GM19023 (cell line): ENCODE results near the gene MRPS10.
"Not testable (repeated sequence)": the region's sequence is repeated elsewhere in the genome, so short reads cannot be mapped to it uniquely, and the experiment has no call there.

Experiments used
- ATAC-seq: cut with Tn5 transposase; IDR thresholded peaks from one replicate; pipeline ENCODE4 v1.9.1; 2021; ENCODE audit warnings: mild to moderate bottlenecking, moderate library complexity; ENCODE audit not compliant: unreplicated experiment

The MRPS10 gene

DNA sequence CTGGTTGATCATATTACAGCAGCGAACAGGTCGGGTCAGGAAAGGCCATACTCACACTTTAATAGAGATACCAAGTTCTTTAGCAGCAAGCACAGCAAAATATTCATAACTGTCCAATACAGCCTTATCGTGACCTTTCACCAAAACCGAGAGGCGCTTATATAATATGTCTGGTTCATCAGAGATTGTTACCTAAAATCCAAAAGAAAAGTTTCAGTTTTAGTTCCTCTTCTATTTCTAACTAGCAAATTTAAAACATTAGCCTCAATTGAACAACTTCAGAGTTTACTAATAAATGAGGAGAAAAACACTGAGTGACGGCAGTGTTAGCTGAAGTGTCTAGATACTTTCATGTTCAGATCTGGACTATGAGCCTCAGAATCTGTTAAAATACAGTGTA is 5.9 kb downstream of the MRPS10 start:
- ATAC-seq: no peak

DNA sequence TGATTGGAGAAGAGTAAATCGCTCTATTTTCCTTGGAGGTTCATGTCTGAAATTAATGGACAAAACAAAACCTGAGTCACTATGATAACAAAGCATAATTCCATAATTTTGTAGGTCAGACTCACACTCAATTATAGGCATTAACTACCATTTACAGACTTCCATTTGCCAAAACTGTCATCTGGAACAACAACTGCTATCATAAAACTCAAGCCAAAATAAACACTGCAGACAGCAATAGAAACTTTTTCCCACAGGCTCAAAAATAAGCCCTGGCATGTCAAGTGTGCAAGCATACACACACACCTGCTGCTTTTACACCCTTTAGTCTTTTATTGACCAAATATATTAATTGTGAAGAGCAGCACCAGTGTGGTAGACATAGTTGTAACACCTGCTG is 7.1 kb downstream of the MRPS10 start:
- ATAC-seq: no peak

DNA sequence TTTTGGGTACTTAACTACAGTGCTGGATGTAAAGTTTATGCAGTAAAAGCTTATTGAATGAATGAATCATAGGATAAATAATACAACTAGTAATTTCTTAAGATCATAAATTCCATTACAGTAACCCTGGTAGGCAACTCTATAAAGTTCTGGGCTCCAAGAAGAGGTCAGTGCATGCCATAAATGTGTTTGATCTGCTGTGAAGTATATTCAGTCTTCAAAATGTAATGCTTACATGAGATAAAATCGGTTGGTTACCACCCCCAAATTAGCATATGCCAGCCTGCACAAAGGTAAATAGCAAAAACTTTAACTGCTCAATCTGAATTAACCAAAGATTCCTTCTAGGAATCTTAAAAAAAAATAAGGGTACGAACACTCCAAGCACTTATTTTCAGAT is 10.1 kb downstream of the MRPS10 start:
- ATAC-seq: not testable (repeated sequence)

DNA sequence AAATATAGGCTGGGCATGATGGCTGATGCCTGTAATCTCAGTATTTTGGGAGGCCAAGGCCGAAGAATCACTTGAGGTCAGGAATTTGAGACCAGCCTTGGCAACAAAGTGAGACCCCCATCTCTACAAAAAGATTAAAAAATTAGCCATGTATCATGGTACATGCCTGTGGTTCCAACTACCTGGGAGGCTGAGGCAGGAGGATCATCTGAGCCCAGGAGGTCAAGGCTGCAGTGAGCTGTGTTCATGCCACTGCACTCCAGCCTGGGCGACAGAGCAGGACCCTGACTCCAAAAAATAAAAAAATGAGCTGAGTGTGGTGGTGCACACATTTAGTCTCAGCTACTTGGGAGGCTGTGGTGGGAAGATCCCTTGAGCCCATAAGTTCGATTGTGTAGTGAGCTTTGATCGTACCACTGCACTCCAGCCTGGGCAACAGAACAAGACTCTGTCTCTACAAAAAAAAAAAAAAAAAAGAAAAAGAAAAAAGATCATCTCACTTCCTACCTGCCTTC is 12.8 kb downstream of the MRPS10 start:
- no peak for ATAC-seq

DNA sequence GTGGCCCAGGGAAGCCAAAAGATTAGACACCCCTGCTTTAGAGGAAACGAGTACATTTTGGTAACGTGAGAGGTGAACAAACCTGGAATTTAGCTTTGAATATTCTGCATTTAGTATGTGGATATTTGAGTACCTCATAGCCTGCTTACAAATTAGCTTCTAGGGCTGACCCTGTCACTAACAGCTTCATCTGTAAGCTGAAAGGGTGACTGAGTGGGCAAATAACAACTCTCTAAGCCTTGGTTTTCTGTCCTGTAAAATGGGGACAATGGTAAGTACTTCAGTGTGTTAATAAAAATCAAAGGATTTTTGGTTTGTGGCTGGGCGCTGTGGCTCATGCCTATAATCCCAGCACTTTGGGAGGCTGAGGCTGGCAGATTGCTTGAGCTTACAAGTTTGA is 14.5 kb downstream of the MRPS10 start:
- no peak for ATAC-seq

DNA sequence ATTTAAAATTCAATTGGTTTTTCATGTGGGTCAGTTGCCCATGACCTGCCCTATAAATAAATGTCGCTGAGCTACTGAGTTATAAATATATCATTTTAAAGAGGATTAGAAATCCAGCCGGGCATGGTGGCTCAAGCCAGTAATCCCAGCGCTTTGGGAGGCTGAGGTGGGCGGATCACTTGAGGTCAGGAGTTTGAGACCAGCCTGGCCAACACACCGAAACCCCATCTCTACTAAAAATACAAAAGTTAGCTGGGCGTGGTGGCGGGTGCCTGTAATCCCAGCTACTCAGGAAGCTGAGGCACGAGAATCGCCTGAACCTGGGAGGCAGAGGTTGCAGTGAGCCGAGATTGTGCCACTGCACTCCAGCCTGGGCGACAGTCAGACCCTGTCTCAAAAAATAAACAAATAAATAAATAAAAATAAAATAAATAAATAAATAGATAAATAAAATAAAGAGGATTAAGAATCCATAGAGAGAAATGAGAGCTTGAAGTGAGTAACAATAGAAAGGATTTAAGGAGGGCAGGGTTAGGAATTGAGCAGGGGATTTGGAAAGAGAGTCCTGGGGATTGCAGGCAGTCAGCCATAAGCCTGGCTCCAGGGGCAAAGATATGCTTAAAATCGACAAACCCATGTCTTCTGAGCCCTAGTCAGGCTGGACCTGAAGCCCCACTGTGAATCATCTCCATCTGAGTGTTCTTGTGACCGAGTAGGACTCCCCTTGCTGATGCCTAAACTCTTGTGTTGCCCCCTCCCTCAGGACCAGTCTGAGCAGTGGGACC is 15.3 kb downstream of the MRPS10 start:
- not testable (repeated sequence) for ATAC-seq

DNA sequence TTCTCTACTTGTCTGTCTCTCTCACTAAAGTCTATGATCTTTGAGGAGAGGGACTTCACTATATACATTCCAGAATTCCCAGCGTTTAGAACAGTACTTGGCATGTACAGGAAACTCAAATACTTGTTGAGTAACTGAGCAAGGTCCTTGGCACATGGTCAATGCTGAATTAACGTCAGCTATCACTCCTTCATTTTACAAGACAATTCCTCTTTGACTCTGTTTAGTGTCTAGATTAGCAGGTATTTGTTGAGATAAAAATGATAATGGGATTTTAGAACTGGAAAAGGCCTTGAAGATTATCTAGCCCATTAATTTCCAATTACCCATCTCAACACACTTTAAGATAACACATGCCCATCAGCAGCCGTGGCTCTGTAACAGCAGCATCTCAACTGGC is 16.3 kb downstream of the MRPS10 start:
- no peak for ATAC-seq

DNA sequence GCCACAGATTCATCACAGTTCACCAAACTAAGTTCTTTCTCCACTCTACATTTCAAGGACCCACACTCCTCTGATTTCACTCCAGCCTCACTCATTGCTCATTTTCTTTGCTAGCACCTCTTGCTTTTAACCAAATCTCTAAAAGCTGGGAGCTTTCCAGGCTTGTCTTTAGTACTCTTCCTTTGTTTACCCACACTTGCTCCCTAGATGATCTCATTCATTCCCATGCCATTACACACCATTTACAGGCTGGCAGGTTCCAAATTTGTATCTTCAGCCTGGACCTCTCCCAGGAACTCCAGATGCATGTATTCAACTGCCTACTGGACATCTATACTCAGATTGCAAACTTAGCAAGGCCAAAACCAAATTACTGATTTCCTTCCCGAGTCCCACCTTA is 17.6 kb downstream of the MRPS10 start:
- no peak for ATAC-seq

DNA sequence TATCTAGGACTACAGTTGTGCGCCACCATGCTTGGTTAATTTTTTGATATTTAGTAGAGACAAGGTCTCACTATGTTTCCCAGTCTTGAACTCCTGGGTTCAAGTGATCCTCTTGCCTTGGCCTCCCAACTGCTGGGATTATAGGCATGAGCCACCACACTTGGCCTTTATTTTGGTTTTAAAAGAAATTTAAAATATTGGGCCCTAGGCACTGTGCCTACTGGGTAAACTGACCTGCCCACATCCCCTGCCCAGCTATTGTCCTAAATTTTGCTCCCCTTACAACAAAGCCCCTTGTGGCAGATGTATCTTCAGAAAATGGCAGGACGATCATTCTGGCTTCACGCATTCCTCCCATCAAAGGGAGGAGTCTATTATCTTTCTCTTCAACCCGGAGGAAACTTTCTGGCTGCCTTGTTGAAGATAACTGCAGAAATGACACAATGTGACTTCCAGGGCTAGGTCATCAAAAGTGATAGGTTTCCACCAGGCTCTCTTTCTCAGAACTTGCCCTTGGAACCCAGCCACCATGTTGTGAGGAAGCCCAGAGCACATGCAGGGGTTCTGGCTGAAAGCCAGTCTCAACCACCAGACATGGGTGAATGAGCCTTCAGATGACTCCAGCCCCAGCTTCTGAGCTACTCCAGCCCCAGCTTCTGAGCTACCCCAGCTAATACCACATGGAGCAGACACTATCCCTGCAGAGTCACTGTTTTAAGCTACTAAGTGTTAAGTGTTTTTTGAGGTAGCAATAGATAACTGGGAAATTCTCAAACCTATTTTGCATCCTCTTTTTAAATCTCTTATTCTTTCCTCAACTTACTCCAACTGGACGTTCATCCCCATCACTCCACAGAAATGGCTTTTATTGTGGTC is 18.3 kb downstream of the MRPS10 start:
- ATAC-seq: no peak

DNA sequence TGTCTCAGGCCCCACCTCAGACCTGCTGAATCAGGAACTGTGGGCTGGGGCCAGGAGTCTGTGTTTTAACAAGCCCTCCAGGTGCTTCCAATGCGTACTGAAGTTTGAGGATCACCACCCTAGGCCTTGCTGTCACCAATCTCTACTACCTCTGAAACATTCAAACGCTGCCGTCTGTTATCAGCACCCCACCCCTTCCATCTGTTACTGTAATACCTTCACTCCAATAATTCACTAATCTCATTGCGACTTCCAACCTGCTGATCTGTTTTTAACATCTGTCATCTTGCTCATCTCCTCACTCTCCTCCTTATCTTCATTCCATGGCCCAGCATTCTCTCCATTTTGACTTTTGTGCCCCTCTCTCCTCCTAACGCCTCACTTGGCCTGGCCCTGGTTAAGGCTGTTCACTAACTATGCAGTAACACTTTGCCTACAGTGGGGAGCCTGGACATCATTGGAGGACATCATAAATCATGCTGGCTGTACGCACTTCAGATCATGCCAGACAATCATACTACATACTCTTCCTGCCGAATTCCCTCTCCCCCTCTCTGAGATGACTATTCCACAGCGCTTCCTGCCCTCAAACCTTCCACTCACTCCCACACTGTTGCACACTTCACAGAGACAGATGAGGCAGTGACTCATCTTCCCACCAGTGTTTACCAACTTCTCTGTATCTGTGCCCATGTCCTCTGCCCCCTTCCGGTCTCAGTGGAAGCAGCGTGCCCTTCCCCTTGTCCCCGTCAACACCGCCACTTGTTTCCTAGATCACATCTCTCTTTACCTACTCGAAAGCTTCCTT is 19.9 kb downstream of the MRPS10 start:
- no peak for ATAC-seq

DNA sequence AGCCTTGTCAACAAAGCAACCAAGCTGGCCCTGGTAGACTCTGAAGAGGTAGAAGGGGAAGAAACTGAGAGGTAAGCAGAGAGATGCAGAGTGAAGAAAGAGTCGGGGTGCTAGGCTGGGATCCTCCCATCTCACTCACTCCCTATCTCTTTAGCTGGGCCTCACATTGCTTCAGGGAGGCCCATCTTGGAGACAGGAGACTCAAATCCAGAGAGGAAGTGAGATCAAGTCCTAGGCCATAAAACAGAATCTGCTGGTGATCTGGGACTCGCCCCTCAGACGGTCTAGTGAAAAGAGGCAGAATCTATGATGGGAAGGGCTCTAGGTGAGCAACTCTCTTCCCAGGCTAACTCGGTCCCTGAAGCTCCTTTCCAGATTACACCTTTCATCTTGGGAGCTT is 22.2 kb downstream of the MRPS10 start:
- ATAC-seq: no peak

DNA sequence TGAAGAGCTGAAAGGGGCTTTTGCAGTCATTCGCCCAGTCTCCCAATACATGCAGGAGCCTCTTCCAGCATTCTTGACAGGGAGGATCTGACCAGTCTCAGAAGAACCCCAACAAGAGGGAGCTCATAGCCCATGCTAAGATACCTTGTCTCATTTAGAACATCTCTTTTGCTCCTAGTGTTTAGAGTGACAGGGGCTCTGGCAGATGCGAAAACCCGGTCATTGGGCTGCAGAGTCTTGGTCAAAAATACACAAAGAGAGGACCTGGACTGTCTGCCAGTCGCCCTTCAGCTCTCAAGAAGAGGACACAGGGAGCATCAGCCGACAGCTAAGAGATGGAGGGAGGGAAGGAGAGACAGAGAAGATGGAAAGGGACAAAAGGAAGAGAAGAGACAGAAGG is 23.6 kb downstream of the MRPS10 start:
- ATAC-seq: no peak

DNA sequence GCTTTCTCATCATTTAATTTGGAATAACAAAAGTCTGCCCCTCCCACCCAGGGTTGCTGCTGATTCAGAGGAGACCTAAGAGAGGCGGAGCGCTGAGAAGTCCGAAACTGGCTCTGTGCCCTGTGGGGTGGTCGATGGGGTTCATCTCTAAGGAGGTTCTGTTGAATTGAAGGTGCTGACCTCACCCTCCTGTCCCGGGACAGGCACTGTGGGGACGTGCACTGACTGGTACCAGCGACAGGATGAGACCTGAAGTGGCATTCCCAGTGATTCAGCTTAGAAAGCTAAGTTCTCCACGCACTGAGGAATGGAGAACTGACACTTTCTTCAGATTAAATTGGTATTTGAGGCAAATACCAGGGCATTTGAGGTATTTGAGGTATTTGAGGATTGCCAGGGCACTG is 24.2 kb downstream of the MRPS10 start:
- ATAC-seq: no peak

DNA sequence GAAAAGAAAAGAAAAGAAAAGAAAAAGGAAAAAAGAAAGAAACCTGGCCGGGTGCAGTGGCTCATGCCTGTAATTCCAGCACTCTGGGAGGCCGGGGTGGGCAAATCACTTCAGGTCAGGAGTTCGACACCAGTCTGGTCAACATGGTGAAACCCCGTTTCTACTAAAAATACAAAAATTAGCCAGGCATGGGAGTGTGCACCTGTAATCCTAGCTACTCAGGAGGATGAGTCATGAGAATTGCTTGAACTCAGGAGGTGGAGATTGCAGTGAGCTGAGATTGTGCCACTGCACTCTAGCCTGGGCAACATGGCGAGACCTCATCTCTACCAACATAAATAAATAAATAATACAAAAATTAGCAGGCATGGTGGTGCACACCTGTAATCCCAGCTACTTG is 25.3 kb downstream of the MRPS10 start:
- ATAC-seq: not testable (repeated sequence)

DNA sequence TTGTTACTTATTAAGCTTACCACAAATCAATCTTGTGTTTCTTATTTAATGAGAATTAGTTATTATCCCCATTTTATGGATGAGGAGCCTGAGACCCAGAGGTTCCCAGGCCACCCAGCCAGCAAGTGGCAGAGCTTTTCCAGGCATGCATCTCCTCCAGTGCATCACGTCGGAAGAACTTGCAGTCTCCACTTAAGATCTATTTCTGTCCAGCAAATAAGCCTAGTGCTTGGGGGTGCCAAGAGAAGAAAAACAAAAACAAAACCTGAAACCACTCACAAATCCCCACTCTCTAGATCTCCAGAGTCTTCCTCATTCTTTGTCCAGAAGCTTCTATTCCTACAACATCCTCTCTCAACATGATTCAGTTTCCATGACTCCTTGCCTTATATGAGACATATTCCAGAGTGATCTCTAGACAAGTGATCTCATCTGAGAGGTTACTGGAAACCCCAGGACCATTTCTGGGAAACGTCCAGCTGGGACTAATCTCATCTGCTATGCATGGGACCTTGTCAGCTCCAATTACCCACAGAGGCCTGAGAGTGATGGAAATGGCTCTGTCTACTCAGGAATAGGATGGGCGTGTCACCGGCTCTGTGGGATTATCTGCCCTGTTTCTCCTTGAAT is 27.0 kb downstream of the MRPS10 start:
- ATAC-seq: no peak

DNA sequence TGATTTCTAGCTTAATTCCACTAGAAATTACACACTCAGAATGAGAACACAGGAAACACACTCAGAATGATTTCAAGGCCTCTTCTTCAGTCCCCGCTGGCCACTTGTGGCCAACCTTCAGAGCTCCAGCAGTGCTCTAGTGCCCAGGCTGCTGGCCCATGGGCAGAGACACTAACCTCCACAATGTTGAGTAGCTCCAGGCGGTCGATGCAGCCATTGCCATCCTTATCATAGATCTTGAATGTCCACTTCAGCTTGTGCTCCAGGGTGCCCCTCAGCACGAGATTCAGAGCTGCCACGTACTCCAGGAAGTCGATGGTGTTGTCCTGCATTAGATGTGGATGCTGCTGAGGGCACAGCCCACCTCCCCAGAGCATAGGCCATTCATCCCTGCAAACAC is 29.3 kb downstream of the MRPS10 start:
- no peak for ATAC-seq

DNA sequence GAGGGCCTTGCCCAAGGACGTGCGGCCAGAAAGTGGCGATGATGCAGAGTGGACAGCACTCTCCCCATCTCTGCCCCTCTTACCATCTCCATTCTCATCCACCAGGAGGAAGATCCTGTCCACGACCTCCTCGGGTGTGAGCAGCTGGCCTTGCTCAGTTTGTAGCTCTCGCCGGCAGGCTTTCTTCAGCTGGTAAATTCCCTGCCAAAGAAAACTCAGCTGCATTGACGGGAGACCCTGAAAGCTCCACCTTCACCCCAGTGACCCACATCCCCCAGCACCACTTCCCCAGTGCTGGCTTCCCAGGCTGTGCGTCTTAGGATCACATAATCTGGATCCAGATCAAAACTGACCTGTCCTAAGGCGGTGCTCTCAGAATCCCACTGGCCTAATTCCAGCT is 32.1 kb downstream of the MRPS10 start:
- ATAC-seq: no peak

DNA sequence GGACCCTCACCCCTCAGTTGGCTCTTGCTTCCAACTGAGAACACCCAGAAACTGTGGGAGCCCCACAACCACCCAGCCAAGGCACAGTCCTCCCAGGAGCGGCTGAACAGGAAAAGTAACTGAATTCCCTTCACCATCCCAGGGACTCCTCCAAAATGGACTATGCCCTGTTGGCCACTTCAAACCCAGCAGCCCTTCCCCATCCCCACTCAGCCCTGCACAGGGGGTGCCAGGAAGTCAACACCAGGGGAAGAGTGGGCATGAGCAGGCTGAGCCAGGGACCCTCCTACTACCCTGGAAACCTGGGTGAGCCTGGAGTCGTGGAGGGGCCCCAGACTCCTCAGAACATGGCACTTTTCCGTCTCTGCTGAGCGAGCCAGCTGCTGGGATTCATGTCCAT is 33.2 kb downstream of the MRPS10 start:
- no peak for ATAC-seq

DNA sequence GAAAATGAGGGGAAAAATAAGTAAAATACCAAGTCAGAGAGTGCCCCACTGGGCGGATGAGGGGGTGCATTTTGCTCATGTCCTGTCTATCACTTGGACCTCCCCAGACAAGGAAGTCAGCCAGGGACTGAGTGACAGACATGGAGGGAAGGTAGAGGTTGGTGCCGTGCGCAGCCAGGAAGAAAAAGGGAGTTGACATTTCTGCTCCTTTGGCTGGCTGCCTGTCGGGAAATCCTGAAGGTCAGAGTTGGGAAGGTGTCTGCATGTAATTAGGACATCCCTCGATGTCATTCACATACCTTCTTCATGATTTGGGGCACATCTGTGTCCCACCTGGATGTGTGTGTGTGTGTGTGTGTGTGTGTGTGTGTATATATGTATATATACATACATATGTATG is 35.6 kb downstream of the MRPS10 start:
- no peak for ATAC-seq

DNA sequence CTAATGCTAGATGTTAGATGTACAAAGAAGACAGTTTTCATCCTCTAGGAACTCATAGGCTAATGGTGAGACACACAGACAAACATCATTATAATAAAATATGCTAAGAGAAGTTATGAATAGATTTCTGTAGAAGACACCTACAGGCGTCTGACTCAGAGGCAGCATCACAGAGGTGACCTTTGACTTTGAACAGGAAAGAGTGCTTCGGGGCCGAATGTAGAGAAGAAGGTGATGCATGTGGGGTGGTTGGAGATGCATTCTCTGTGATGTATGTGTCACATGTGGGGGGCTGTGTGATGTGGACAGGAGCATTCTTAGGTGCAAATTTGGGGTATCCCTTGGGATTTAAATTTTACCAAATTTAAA is 37.7 kb downstream of the MRPS10 start:
- no peak for ATAC-seq
